ENCODE results near the gene LRRD1.

DNA sequence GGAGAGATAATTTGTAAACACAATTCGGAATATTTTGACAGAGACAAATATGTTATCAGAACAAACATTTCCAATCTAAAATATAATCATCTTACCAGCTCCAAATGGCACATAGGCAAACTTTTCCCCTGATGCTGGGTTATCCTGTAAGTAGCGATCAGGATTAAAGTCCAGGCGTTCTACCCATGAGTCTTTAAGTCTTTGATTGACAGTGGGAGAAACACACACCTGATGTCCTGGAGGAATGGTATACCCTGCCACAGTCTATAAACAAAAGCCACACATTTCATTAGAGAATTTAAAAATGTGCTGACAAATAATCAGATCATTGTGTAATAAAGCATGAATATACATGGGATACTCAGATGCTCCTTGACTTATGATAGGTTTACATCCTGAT is 62.0 kb downstream of the LRRD1 start:
- TF ChIP-seq, protein P1, sequence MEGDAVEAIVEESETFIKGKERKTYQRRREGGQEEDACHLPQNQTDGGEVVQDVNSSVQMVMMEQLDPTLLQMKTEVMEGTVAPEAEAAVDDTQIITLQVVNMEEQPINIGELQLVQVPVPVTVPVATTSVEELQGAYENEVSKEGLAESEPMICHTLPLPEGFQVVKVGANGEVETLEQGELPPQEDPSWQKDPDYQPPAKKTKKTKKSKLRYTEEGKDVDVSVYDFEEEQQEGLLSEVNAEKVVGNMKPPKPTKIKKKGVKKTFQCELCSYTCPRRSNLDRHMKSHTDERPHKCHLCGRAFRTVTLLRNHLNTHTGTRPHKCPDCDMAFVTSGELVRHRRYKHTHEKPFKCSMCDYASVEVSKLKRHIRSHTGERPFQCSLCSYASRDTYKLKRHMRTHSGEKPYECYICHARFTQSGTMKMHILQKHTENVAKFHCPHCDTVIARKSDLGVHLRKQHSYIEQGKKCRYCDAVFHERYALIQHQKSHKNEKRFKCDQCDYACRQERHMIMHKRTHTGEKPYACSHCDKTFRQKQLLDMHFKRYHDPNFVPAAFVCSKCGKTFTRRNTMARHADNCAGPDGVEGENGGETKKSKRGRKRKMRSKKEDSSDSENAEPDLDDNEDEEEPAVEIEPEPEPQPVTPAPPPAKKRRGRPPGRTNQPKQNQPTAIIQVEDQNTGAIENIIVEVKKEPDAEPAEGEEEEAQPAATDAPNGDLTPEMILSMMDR (IDR thresholded peaks at IDR 0.05), result no peak
- no peak for TF ChIP-seq POLR2A (IDR thresholded peaks at IDR 0.05)

All from prostate gland (tissue), 2 donors.